ENCODE results near the gene NTM.

NTM gene

GRCh38 chr11:131598305-131598704 lies 227.9 kb downstream of the NTM start:
- no peaks in the 10 kb centered on the region for H3K27me3 ChIP-seq (replicated peaks; ENCODE audit: control insufficient read depth, insufficient read depth, low read length, poor library complexity, severe bottlenecking)
- H3K9me3 ChIP-seq (ENCODE audit: control insufficient read depth, low read length) = no peaks in the 10 kb centered on the region
- H3K4me1 ChIP-seq (ENCODE audit: control insufficient read depth, insufficient read depth, low read length, poor library complexity, severe bottlenecking) = no peaks in the 10 kb centered on the region
- H3K27ac ChIP-seq (ENCODE audit: insufficient read depth, low read length, poor library complexity, severe bottlenecking) = no peak overlapping the region
- no peak overlapping the region for H3K4me3 ChIP-seq (ENCODE audit: insufficient read depth, low read depth, low read length, poor library complexity, severe bottlenecking)
- no peaks in the 10 kb centered on the region for H3K36me3 ChIP-seq (ENCODE audit: control insufficient read depth, insufficient read depth, low read length)
- DNase-seq = no peak

- no peak for DNase-seq
- Histone ChIP-seq H3K27me3 (replicated peaks; ENCODE audit: control insufficient read depth, insufficient read depth, low read length, poor library complexity, severe bottlenecking) (no peaks in the 10 kb centered on the region), H3K9me3 (ENCODE audit: control insufficient read depth, low read length) (no peaks in the 10 kb centered on the region), H3K27ac (ENCODE audit: insufficient read depth, low read length, poor library complexity, severe bottlenecking) (no peak overlapping the region), H3K36me3 (ENCODE audit: control insufficient read depth, insufficient read depth, low read length) (no peaks in the 10 kb centered on the region), H3K4me3 (ENCODE audit: insufficient read depth, low read depth, low read length, poor library complexity, severe bottlenecking) (no peak overlapping the region), H3K4me1 (ENCODE audit: control insufficient read depth, insufficient read depth, low read length, poor library complexity, severe bottlenecking) (no peaks in the 10 kb centered on the region)
Observed at GRCh38 chr11:131599285-131599684, 228.9 kb downstream of the NTM start.

GRCh38 chr11:131600628-131601027 lies 230.2 kb downstream of the NTM start:
- Histone ChIP-seq H3K36me3 (ENCODE audit: control insufficient read depth, insufficient read depth, low read length) (no peaks in the 10 kb centered on the region), H3K9me3 (ENCODE audit: control insufficient read depth, low read length) (no peaks in the 10 kb centered on the region), H3K27me3 (replicated peaks; ENCODE audit: control insufficient read depth, insufficient read depth, low read length, poor library complexity, severe bottlenecking) (no peaks in the 10 kb centered on the region), H3K4me3 (ENCODE audit: insufficient read depth, low read depth, low read length, poor library complexity, severe bottlenecking) (no peak overlapping the region), H3K27ac (ENCODE audit: insufficient read depth, low read length, poor library complexity, severe bottlenecking) (no peak overlapping the region), H3K4me1 (ENCODE audit: control insufficient read depth, insufficient read depth, low read length, poor library complexity, severe bottlenecking) (no peaks in the 10 kb centered on the region)
- no peak for DNase-seq

- no peak for DNase-seq
- Histone ChIP-seq H3K27ac (ENCODE audit: insufficient read depth, low read length, poor library complexity, severe bottlenecking) (no peak overlapping the region), H3K27me3 (replicated peaks; ENCODE audit: control insufficient read depth, insufficient read depth, low read length, poor library complexity, severe bottlenecking) (no peaks in the 10 kb centered on the region), H3K36me3 (ENCODE audit: control insufficient read depth, insufficient read depth, low read length) (no peaks in the 10 kb centered on the region), H3K9me3 (ENCODE audit: control insufficient read depth, low read length) (no peaks in the 10 kb centered on the region), H3K4me1 (ENCODE audit: control insufficient read depth, insufficient read depth, low read length, poor library complexity, severe bottlenecking) (no peaks in the 10 kb centered on the region), H3K4me3 (ENCODE audit: insufficient read depth, low read depth, low read length, poor library complexity, severe bottlenecking) (no peak overlapping the region)
Observed at GRCh38 chr11:131601586-131601985, 231.2 kb downstream of the NTM start.

GRCh38 chr11:131602431-131602830 lies 232.0 kb downstream of the NTM start:
- no peaks in the 10 kb centered on the region for H3K27me3 ChIP-seq (replicated peaks; ENCODE audit: control insufficient read depth, insufficient read depth, low read length, poor library complexity, severe bottlenecking)
- H3K4me1 ChIP-seq (ENCODE audit: control insufficient read depth, insufficient read depth, low read length, poor library complexity, severe bottlenecking) = no peaks in the 10 kb centered on the region
- no peaks in the 10 kb centered on the region for H3K9me3 ChIP-seq (ENCODE audit: control insufficient read depth, low read length)
- no peak overlapping the region for H3K27ac ChIP-seq (ENCODE audit: insufficient read depth, low read length, poor library complexity, severe bottlenecking)
- no peak overlapping the region for H3K4me3 ChIP-seq (ENCODE audit: insufficient read depth, low read depth, low read length, poor library complexity, severe bottlenecking)
- no peaks in the 10 kb centered on the region for H3K36me3 ChIP-seq (ENCODE audit: control insufficient read depth, insufficient read depth, low read length)
- no peak for DNase-seq

GRCh38 chr11:131606811-131607335 lies 236.5 kb downstream of the NTM start:
- no peaks in the 10 kb centered on the region for H3K4me1 ChIP-seq (ENCODE audit: control insufficient read depth, insufficient read depth, low read length, poor library complexity, severe bottlenecking)
- no peaks in the 10 kb centered on the region for H3K27me3 ChIP-seq (replicated peaks; ENCODE audit: control insufficient read depth, insufficient read depth, low read length, poor library complexity, severe bottlenecking)
- no peak overlapping the region for H3K27ac ChIP-seq (ENCODE audit: insufficient read depth, low read length, poor library complexity, severe bottlenecking)
- H3K4me3 ChIP-seq (ENCODE audit: insufficient read depth, low read depth, low read length, poor library complexity, severe bottlenecking) = no peak overlapping the region
- H3K9me3 ChIP-seq (ENCODE audit: control insufficient read depth, low read length) = no peaks in the 10 kb centered on the region
- no peak for DNase-seq
- H3K36me3 ChIP-seq (ENCODE audit: control insufficient read depth, insufficient read depth, low read length) = no peaks in the 10 kb centered on the region

- Histone ChIP-seq H3K27me3 (replicated peaks; ENCODE audit: control insufficient read depth, insufficient read depth, low read length, poor library complexity, severe bottlenecking) (no peaks in the 10 kb centered on the region), H3K36me3 (ENCODE audit: control insufficient read depth, insufficient read depth, low read length) (no peaks in the 10 kb centered on the region), H3K27ac (ENCODE audit: insufficient read depth, low read length, poor library complexity, severe bottlenecking) (no peak overlapping the region), H3K4me1 (ENCODE audit: control insufficient read depth, insufficient read depth, low read length, poor library complexity, severe bottlenecking) (no peaks in the 10 kb centered on the region), H3K4me3 (ENCODE audit: insufficient read depth, low read depth, low read length, poor library complexity, severe bottlenecking) (no peak overlapping the region), H3K9me3 (ENCODE audit: control insufficient read depth, low read length) (no peaks in the 10 kb centered on the region)
- DNase-seq = no peak
Observed at GRCh38 chr11:131609337-131609736, 238.9 kb downstream of the NTM start.

GRCh38 chr11:131609921-131610320 lies 239.5 kb downstream of the NTM start:
- Histone ChIP-seq H3K27ac (ENCODE audit: insufficient read depth, low read length, poor library complexity, severe bottlenecking) (no peak overlapping the region), H3K36me3 (ENCODE audit: control insufficient read depth, insufficient read depth, low read length) (no peaks in the 10 kb centered on the region), H3K9me3 (ENCODE audit: control insufficient read depth, low read length) (no peaks in the 10 kb centered on the region), H3K4me3 (ENCODE audit: insufficient read depth, low read depth, low read length, poor library complexity, severe bottlenecking) (no peak overlapping the region), H3K4me1 (ENCODE audit: control insufficient read depth, insufficient read depth, low read length, poor library complexity, severe bottlenecking) (no peaks in the 10 kb centered on the region), H3K27me3 (replicated peaks; ENCODE audit: control insufficient read depth, insufficient read depth, low read length, poor library complexity, severe bottlenecking) (no peaks in the 10 kb centered on the region)
- no peak for DNase-seq

- Histone ChIP-seq H3K27ac (ENCODE audit: insufficient read depth, low read length, poor library complexity, severe bottlenecking) (no peak overlapping the region), H3K27me3 (replicated peaks; ENCODE audit: control insufficient read depth, insufficient read depth, low read length, poor library complexity, severe bottlenecking) (no peaks in the 10 kb centered on the region), H3K36me3 (ENCODE audit: control insufficient read depth, insufficient read depth, low read length) (no peaks in the 10 kb centered on the region), H3K4me3 (ENCODE audit: insufficient read depth, low read depth, low read length, poor library complexity, severe bottlenecking) (no peak overlapping the region), H3K4me1 (ENCODE audit: control insufficient read depth, insufficient read depth, low read length, poor library complexity, severe bottlenecking) (no peaks in the 10 kb centered on the region), H3K9me3 (ENCODE audit: control insufficient read depth, low read length) (no peaks in the 10 kb centered on the region)
- no peak for DNase-seq
Observed at GRCh38 chr11:131611322-131611721, 240.9 kb downstream of the NTM start.

GRCh38 chr11:131612533-131612932 lies 242.1 kb downstream of the NTM start:
- Histone ChIP-seq H3K4me1 (ENCODE audit: control insufficient read depth, insufficient read depth, low read length, poor library complexity, severe bottlenecking) (no peaks in the 10 kb centered on the region), H3K9me3 (ENCODE audit: control insufficient read depth, low read length) (no peaks in the 10 kb centered on the region), H3K27me3 (replicated peaks; ENCODE audit: control insufficient read depth, insufficient read depth, low read length, poor library complexity, severe bottlenecking) (no peaks in the 10 kb centered on the region), H3K36me3 (ENCODE audit: control insufficient read depth, insufficient read depth, low read length) (no peaks in the 10 kb centered on the region), H3K4me3 (ENCODE audit: insufficient read depth, low read depth, low read length, poor library complexity, severe bottlenecking) (no peak overlapping the region), H3K27ac (ENCODE audit: insufficient read depth, low read length, poor library complexity, severe bottlenecking) (no peak overlapping the region)
- DNase-seq = no peak

- DNase-seq = no peak
- no peaks in the 10 kb centered on the region for H3K36me3 ChIP-seq (ENCODE audit: control insufficient read depth, insufficient read depth, low read length)
- H3K27me3 ChIP-seq (replicated peaks; ENCODE audit: control insufficient read depth, insufficient read depth, low read length, poor library complexity, severe bottlenecking) = no peaks in the 10 kb centered on the region
- no peaks in the 10 kb centered on the region for H3K4me1 ChIP-seq (ENCODE audit: control insufficient read depth, insufficient read depth, low read length, poor library complexity, severe bottlenecking)
- H3K27ac ChIP-seq (ENCODE audit: insufficient read depth, low read length, poor library complexity, severe bottlenecking) = no peak overlapping the region
- H3K9me3 ChIP-seq (ENCODE audit: control insufficient read depth, low read length) = no peaks in the 10 kb centered on the region
- no peak overlapping the region for H3K4me3 ChIP-seq (ENCODE audit: insufficient read depth, low read depth, low read length, poor library complexity, severe bottlenecking)
Observed at GRCh38 chr11:131614631-131615030, 244.2 kb downstream of the NTM start.

All from effector memory CD4-positive, alpha-beta T cell (primary cell).